NCI-H1436 treated with DMSO at 0.1 percent for 48 hours (cell line): Measurements from ENCODE around the gene CTDP1.
"Not testable (repeated sequence)": the region's sequence is repeated elsewhere in the genome, so short reads cannot be mapped to it uniquely, and the experiment has no call there.

Experiments used
- DNase-seq: peaks from one replicate; lab custom pipeline; 2025; lab: John Stamatoyannopoulos, UW

CTDP1 gene

DNA sequence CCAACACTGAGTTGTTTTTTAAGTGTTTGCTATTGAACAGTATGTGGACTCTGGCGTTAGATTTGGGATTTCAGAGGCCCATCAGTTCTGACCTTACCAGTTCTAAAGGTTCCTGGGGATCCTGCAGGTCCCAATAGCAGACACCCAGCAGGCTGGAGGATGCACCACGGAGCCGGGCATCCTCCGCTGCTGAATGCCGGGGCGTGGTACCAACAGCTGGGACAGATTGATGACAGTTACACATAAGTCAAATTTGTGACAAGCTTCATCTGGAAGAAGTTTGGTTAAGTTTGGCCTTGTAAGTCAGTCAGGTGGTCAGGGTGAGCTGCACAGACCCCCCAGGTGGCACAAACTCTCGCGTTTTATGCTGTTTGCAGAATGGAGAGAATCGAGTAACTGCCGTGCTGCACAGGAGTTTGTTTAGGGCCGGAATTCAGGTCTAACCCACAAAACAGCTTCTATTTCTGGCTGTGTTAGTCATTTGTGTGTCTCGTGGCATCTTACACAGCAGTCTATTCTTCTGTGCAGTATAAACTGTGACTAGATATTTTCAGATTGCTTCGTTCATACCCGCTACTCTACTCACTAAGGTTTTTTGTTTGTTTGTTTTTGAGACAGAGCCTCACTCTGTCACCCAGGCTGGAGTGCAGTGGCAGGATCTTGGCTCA lies 19.2 kb downstream of the CTDP1 start:
- no peak for DNase-seq

DNA sequence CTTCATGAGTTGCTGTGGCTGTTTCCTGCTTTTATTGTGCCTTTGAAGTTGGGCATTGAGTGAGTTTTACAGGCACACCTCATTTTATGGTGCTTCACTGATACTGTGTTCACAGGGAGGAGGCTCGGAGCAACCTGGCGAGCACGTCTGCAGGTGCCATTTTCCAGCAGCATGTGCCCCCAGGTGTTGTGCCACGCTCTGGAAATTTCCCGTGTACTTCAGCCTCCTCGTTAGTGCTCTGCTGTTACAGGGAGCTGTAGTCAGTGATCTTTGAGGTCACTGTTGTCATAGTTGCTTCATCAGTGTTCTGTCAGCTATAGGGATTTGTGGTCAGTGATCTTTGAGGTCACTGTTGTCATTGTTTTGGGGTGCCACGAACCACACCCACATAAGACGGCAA lies 20.1 kb downstream of the CTDP1 start:
- DNase-seq: no peak

DNA sequence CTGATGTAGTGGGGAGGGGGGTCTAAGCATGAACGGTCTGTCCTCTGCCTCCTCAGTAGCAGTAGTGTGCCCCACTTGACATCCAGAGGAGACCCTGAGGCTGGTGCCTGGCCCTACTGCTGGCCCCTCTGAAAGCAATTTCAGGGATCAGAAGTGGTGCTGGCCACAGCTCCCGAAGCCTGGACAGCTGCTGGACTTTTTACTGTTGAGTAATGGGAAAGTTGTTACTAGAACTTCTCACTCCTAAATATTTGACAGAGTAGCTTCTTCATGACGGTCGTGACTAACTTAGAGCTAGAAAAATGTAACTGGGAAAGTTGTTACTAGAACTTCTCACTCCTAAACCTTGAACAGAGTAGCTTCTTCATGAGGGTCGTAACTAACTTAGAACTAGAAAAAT lies 23.3 kb downstream of the CTDP1 start:
- no peak for DNase-seq

DNA sequence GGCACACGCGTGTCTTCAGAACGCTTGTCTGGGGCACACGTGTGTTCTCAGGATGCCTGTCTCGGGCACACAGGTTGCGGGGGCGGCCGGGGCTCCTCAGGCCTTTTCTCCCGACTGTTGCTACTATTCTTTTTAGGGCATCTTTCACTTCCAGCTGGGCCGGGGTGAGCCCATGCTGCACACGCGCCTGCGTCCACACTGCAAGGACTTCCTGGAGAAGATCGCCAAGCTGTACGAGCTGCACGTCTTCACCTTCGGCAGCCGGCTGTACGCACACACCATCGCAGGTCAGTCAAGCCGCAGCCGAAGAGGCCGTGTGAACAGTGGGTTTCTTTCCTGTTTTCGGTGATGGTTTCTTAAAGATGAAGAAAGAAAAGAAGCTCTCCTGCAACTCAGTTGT lies 25.0 kb downstream of the CTDP1 start:
- no peak for DNase-seq

DNA sequence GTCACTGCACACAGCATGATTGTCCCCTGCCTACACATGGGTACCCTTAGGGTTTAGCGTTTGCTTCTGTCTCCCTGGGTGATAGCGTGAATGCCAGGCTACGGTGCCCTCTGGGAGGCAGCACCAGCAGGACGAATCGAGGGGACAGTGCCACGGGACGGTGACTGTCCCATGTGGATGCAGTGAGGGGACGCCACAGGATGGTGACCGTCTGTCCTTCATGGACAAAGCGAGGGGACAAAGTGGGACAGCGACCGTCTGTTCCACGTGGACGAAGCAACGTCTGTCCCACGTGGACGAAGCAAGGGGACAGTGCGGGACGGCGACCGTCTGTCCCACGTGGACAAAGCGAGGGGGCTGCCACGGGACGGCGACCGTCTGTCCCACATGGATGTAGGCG lies 25.7 kb downstream of the CTDP1 start:
- DNase-seq: no peak

DNA sequence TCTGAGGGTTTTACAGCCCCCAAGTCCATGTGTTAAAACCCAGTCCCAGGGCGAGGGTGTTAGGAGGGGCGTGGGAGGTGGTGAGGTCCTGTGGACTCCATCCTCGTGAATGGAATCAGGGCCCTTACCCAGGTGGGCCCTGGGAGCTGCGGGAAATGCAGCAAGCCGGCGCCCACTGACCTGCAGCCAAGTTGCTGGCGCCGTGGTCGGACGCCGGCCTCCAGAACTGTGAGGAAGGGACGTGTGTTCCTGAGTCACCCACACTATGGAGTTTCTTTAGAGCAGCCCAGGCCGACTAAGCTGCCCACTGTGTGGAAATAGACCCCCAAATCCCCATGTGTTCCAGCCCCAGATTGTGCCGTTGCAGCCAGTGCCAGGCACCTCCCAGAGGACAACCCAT lies 26.4 kb downstream of the CTDP1 start:
- no peak for DNase-seq

DNA sequence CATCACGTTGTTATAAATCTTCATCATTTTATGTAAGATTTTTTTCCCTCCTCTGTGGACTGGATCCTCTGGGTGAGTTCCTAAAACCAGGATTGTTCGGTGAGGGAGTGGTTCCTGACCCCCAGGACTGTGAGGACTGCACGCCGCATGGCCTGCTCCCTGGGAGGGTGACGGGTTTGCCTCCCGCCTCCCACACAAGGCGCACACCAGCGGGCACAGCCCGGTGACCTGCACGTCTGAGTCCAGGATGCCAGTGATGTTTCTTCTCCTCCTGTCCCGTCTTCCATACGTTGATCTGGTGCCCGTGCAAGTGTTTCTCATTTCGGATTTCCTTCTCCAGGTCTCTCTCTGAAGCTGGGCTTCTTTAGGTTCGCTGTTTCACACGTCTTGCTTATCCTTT lies 27.1 kb downstream of the CTDP1 start:
- DNase-seq: no peak

DNA sequence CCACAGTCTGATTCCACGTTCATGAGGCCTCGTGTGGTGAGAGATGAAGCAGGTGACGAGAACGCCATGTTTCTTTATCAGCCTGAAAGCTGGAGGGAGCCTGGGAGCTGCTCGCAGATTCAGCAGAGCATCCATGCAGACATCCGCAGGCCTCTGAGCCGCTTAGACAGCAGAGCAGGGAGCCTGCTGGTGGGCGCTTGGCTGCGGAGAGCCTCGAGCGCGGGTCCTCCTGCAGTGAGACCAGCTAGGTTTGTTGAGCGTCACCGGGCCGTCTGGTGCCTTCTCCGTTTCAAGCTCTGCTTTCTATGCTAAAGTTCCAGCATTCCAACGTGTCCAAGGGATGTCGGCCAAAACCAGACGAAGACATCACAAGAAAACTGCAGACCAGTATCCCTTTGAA lies 27.6 kb downstream of the CTDP1 start:
- no peak for DNase-seq

DNA sequence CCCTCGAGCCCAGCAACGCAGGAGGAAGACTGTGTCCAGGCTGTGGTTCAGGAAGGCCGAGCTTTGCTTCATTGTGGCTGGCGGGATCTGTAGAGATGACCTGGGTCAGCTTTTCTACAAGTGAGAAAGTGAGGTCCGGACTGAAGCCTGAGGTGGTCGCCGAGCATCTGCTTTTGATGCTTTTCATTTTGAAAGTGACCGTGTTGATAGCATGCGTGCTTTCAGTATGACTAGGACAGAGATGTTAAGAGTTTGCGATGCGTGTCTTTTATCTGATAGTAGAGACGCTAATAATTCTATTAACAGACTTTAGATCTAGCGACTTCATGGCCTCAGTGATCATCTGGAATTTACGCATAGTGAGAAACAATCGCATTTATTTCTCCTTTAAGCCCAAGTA lies 28.1 kb downstream of the CTDP1 start:
- DNase-seq: no peak

DNA sequence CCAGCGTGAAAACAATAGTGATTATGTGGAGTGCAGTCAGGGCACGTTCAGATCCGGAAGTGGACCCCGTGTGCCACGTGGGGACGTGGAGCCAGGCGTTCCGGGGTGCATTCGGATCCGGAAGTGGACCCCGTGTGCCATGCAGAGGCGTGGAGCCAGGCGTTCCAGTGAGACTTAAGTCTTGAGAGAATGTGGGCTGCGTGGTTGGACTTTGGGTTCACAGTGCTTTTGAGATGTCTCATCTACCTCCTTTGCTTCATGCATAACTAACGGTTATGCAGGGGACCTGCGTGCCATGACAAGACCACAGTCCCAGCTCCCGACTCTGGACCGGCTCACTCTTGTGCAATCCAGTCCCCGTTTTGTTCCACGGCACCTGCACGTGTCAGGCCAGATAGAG lies 28.8 kb downstream of the CTDP1 start:
- no peak for DNase-seq

DNA sequence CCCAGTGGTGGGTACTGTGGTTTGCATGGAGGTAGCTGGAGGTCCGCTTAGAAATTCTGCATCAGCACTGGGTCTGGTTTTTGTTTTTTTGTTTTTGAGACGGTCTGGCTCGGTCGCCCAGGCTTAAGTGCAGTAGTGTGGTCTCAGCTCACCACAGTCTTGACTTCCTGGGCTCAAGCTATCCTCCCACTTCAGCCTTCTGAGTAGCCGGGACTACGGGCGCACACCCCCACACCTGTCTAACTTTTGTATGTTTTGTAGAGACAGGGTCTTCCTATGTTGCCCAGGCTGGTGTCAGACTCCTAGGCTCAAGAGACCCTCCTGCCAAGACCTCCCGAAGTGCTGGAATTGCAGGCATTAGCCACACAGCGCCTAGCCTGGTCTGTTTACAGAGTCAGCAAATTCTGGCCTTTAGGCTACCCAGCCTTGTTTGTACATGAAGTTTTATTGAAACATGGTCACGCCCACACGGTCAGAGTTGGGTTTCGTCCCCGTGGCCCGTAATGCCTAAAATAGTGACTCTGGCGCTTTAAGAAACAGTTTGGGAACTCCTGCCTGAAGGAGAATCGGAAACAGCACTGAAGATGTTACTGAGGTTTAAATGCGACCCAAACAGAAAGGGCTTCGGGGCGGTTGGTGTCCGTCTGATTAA lies 32.7 kb downstream of the CTDP1 start:
- DNase-seq: no peak

DNA sequence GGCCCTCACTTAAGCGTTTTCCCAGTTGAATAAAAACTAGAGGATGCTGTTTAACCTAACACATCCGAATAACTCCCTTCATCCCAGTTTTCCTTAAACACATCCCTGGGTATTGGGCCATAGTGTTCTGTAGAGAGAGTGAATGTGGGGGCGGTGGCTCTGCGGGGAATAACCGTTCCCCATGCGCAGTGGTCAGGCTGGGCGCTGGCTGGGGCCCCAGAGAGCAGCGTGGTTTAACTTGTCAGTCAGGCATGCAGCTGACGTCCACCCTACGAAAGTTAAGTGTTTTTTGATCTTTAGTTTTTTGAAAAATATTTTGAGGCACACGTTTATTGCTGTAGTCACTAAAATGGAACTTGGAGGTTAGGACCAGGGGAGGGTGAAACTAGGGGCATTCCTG lies 33.7 kb downstream of the CTDP1 start:
- DNase-seq: no peak

DNA sequence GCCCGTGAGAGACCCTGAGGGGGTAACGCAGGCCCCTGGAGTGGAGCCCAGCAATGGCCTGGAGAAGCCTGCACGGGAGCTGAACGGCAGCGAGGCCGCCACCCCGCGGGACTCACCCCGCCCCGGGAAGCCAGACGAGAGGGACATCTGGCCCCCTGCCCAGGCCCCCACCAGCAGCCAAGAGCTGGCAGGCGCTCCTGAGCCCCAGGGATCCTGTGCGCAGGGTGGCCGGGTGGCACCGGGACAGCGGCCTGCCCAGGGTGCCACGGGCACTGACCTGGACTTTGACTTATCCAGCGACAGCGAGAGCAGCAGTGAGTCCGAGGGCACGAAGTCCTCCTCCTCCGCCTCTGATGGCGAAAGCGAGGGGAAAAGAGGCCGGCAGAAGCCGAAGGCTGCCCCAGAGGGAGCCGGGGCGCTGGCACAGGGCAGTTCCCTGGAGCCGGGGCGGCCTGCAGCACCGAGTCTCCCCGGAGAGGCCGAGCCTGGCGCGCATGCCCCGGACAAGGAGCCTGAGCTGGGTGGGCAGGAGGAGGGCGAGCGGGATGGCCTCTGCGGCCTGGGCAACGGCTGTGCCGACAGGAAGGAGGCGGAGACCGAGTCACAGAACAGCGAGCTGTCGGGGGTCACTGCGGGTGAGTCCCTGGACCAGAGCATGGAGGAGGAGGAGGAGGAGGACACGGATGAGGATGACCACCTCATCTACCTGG lies 35.1 kb downstream of the CTDP1 start:
- no peak for DNase-seq

DNA sequence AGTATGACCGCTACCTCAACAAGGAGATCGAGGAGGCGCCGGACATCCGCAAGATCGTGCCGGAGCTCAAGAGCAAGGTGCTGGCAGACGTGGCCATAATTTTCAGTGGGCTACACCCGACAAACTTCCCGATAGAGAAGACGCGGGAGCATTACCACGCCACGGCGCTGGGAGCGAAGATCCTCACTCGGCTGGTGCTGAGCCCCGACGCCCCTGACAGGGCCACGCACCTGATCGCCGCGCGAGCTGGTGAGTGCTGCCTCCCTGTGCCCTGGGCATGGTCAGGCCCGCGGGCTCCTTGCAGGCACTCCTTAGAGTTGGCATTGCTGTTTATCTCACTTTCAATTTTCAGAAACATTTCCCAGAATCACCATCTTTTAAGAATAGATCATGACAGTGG lies 35.7 kb downstream of the CTDP1 start:
- no peak for DNase-seq

DNA sequence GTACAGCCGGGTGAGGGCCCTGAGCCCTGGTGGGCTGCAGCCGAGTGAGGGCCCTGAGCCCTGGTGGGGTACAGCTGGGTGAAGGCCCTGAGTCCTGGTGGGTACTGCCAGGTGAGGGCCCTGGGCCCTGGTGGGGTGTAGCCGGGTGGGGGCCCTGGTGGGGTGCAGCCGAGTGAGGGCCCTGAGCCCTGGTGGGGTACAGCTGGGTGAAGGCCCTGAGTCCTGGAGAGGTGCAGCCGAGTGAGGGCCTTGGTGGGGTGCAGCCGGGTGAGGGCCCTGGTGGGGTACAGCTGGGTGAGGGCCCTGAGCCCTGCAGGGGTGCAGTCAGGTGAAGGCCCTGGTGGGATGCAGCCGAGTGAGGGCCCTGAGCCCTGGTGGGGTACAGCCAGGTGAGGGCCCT lies 37.5 kb downstream of the CTDP1 start:
- no peak for DNase-seq

DNA sequence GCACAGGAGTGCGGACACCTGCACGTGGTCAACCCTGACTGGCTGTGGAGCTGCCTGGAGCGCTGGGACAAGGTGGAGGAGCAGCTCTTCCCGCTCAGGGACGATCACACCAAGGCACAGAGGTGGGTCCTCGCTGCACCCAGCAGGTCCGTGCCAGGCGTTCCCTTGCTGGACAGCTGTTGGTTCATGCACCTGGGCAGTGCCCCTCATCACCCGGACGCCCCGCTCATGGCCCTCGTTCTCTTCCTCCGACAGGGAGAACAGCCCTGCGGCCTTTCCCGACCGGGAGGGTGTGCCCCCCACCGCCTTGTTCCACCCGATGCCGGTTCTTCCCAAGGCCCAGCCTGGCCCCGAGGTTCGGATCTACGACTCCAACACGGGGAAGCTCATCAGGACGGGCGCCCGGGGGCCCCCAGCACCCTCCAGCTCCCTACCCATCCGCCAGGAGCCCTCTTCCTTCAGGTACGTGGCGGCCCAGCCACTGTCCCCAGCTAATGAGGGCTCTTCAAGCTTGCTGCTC lies 38.0 kb downstream of the CTDP1 start:
- no peak for DNase-seq

DNA sequence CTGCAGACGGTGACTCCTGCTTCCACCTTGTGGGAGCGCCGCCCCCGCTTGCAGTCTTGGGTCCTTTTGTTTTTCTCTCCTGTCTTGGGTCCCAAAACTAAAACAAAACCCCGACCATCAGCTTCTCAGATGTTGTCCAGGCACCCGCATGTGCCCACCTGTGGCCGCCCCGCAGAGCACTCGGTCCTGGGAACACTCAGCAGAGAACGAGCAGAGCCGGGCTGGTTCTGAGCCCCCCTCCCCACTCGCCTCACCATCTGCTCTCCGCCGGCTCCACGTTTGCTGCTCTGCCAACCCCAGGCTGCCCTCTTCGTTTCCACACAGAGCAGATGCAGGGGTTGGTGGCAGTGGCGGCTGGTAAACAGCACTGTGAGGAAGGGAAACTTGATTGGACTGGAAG lies 38.5 kb downstream of the CTDP1 start:
- DNase-seq: no peak

DNA sequence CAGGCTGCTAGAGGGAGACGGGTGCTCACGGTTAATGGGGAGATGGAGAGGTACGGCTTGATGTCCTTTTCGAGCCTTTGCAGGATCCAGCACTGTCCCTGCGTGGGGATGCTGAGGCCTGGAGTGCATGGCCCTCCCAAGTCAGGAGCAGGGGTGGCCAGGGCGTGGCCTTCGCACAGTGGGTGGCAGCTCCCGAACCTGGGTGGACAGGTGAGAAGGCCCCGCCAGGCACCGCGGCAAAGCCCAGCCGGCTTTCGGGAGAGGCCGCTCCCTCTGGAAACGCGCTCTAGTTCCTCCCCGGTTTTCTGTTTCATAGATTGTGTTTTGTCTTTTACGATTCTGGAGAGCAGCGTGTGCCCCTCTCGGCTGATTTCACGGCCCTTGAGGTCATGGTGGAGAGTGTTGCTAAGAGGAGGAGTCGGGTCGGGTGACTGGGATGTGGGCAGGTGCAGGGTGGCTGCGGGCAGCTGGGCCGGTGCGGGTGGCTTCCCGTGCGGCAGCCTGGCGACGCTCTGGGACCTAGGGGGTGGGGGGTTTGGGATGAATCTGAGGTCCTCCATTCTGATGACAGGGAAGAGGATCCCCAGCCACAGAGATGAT lies 39.4 kb downstream of the CTDP1 start:
- no peak for DNase-seq

DNA sequence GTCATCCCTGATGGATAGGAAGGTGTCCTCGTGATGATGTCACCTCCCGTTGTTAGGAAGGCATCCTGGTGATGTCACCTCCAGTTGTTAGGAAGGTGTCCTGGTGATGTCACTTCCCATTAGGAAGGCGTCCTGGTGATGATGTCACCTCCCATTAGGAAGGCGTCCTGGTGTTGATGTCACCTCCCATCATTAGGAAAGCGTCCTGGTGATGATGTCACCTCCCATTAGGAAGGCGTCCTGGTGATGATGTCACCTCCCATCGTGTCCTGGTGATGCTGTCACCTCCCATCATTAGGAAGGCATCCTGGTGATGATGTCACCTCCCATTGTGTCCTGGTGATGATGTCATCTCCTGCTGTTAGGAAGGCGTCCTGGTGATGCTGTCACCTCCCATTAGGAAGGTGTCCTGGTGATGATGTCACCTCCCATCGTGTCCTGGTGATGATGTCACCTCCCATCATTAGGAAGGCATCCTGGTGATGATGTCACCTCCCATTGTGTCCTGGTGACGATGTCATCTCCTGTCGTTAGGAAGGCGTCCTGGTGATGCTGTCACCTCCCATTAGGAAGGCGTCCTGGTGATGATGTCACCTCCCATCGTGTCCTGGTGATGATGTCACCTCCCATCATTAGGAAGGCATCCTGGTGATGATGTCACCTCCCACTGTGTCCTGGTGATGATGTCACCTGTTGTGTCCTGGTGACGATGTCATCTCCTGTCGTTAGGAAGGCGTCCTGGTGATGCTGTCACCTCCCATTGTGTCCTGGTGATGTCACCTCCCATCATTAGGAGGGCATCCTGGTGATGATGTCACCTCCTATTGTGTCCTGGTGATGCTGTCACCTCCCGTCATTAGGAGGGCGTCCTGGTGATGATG lies 40.1 kb downstream of the CTDP1 start:
- DNase-seq: not testable (repeated sequence)

DNA sequence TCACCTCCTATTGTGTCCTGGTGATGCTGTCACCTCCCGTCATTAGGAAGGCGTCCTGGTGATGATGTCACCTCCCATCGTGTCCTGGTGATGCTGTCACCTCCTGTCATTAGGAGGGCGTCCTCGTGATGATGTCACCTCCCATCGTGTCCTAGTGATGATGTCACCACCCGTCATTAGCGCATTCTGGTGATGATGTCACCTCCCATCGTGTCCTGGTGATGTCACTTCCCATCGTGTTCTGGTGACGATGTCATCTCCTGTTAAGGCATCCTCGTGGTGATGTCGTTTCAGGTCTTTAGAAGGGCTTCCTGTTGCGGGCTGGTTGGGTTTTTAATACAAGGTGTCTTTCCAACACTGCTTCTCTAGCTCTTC lies 40.7 kb downstream of the CTDP1 start:
- DNase-seq: no peak

DNA sequence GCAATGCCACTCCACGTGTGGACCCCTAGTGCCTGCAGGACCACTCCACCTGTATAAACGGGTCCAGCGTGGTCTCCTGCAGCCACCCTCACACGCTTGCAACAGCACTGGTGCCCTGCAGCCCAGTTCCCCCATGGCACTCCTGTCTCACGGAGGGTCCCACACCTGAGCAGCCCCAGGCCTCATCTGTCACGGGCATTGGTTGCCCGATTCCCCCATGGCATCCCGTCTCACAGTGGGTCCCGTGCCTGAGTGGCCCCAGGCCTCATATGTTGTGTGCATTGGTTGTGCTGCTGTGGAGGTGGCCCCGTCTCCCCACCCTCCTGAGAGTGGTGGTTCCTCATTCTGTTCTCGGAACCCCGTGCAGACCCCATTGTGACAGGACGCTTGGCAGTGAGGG lies 43.4 kb downstream of the CTDP1 start:
- DNase-seq: no peak

DNA sequence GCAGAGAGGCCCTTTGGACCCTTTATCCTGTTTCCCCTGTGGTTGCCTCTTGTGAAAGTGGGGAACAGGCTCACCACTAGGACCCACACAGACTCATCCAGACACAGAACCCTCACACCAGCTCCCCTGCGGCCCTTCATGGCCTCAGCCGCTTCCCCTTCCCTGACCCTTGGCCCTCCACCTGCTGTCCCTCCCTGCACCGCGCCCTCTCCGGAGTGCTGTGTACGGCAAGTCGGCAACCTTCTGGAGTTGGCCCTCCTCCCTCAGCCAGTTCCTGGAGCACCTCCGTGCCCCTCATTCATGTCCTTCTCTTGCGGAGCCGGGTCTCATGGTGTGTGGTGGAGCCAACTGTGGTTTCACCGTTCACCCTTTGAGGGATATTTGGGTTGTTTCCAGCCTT lies 44.0 kb downstream of the CTDP1 start:
- DNase-seq: no peak
